ENCODE data around the gene SLC25A28.

GRCh38 chr10:99579971-99580370 is 40.3 kb downstream of the SLC25A28 start:
- no peak for TF ChIP-seq CTCF (IDR thresholded peaks at IDR 0.05)
- TF ChIP-seq POLR2A (IDR thresholded peaks at IDR 0.05): no peak
- TF ChIP-seq POLR2AphosphoS5 (IDR thresholded peaks at IDR 0.05): no peak

Measured in transverse colon (tissue), 4 donors.